Smooth muscle cell (in vitro differentiated cells): ENCODE measurements around the gene DST. TPM values are rescaled to one million over a fixed set of nuclear protein-coding genes. Genes with fewer than 3 reads are reported as not detected.

Source experiments
- DNase-seq: peaks from one replicate; lab custom pipeline; 2025; ENCODE audit not compliant: unreplicated experiment; lab: John Stamatoyannopoulos, UW
- H2AFZ ChIP-seq: fragments of 200-600 bp; sonication (generic); 2 replicates; pipeline ENCODE4 v1.6.0; 2016; ENCODE audit warnings: antibody characterized with exemption, low read depth, mild to moderate bottlenecking
- H3F3A ChIP-seq: fragments of 200-600 bp; sonication (generic); 2 replicates; pipeline ENCODE4 v1.6.0; 2017; ENCODE audit warnings: antibody characterized with exemption, low read depth
- H3K27ac ChIP-seq: fragments of 200-600 bp; sonication (generic); 2 replicates; pipeline ENCODE4 v1.5.1; 2016; ENCODE audit warnings: low read depth, mild to moderate bottlenecking
- H3K27me3 ChIP-seq: fragments of 200-600 bp; sonication (generic); 2 replicates; pipeline ENCODE4 v1.6.1; 2016; ENCODE audit warnings: low read depth, mild to moderate bottlenecking
- H3K36me3 ChIP-seq: fragments of 200-600 bp; sonication (generic); 2 replicates; pipeline ENCODE4 v1.5.1; 2016; ENCODE audit warnings: low read depth
- H3K4me1 ChIP-seq: fragments of 200-600 bp; sonication (generic); 2 replicates; pipeline ENCODE4 v1.5.1; 2016; ENCODE audit warnings: low read depth
- H3K4me2 ChIP-seq: fragments of 200-600 bp; sonication (generic); 2 replicates; pipeline ENCODE4 v1.6.0; 2016; ENCODE audit warnings: mild to moderate bottlenecking
- H3K4me3 ChIP-seq: fragments of 200-600 bp; sonication (generic); 2 replicates; pipeline ENCODE4 v1.5.1; 2016; ENCODE audit warnings: mild to moderate bottlenecking
- H3K79me2 ChIP-seq: fragments of 200-600 bp; sonication (generic); 2 replicates; pipeline ENCODE4 v1.6.0; 2016; ENCODE audit warnings: low read depth, mild to moderate bottlenecking
- H3K9ac ChIP-seq: fragments of 200-600 bp; sonication (generic); 2 replicates; pipeline ENCODE4 v1.6.0; 2016; ENCODE audit warnings: low read depth
- H3K9me3 ChIP-seq: fragments of 200-600 bp; sonication (generic); replicated peaks from 2 replicates; pipeline ENCODE4 v1.5.1; 2016; ENCODE audit warnings: low read depth
- H4K20me1 ChIP-seq: fragments of 200-600 bp; sonication (generic); 2 replicates; pipeline ENCODE4 v1.6.0; 2016; ENCODE audit warnings: low read depth
- CTCF ChIP-seq: fragments of 200-600 bp; sonication (generic); IDR thresholded peaks from 2 replicates; pipeline ENCODE4 v1.5.1; 2017; ENCODE audit warnings: borderline replicate concordance, mild to moderate bottlenecking, antibody characterized with exemption; ENCODE audit not compliant: insufficient read depth, poor library complexity, severe bottlenecking
- WGBS: methylation state at CpG from one replicate; pipeline ENCODE4 v1.1.7; 2016; ENCODE audit warnings: low lambda C conversion rate; 5-methylcytosine and 5-hydroxymethylcytosine counted together
- polyA plus RNA-seq: library from polyadenylated mRNA; unstranded; fragments of >200 nt; fragmentation: Nextera tagmentation; extraction: Ambion mirVana; gene quantifications from 2 replicates; pipeline ENCODE4 v1.2.1, GENCODE V29; 2016
- total RNA-seq: library from RNA; depleted of rRNA; stranded (reverse); fragments of >200 nt; gene quantifications from 2 replicates; pipeline ENCODE4 v1.2.3, GENCODE V29; 2014

DST gene
- total and polyA plus RNA-seq, 2 experiments from 2014 or later: 17.1 to 186 TPM

- Histone ChIP-seq H3K27me3 (no peaks in the 10 kb centered on the region), H3K27ac (no peak overlapping the region), H2AFZ (no peak overlapping the region), H3K9ac (no peak overlapping the region), H3K9me3 (no peaks in the 10 kb centered on the region), H3K4me1 (peaks cover 6% of the 10 kb centered on the region), H4K20me1 (no peaks in the 10 kb centered on the region), H3F3A (no peaks in the 10 kb centered on the region), H3K79me2 (peaks cover 5% of the 10 kb centered on the region), H3K4me3 (no peak overlapping the region), H3K36me3 (no peaks in the 10 kb centered on the region), H3K4me2 (no peak overlapping the region)
- 77% methylated on average over 5 of the region's 5 CpGs for WGBS
- no peak for TF ChIP-seq CTCF
- no peak for DNase-seq
Observed at GRCh38 chr6:56532766-56533551, 109.7 kb downstream of the DST start.

DNA sequence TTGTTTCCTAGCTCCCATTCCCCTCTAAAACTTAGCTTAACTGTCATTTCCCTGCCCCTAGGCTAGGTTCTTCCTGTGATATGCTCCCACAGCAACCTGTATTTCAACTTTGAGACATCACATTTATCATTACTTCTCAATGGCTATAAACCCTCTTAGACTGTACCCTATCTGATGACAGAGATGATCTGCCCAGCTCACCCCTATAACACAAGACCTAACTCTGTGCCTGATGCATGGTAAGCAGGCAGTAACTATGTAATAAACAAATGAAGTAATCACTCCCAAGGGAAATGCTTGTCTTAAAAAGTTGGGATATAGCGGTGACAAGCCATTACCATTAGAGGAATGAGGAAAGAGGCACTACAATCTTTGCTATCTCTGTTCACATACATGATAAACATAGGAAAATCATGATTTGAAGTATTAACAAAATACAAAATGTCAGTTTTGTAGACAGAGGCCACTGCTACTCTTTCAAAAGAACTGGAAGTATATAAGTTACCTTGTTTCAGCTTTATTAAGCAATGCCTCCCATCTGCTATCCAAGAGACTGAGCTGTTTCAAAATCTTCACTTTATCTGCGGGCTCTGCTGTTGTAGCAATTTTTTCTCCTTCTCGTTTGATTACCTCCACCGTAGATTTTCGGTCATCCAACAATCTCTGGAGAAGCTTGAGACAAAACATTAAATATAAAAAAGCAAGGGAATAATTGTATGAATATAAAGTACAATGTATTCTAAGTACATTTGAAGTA lies 110.7 kb downstream of the DST start:
- no peaks in the 10 kb centered on the region for H3F3A ChIP-seq
- H3K79me2 ChIP-seq: no peaks in the 10 kb centered on the region
- no peaks in the 10 kb centered on the region for H4K20me1 ChIP-seq
- H3K4me3 ChIP-seq: no peak overlapping the region
- no peak overlapping the region for H2AFZ ChIP-seq
- 95% methylated on average over 5 of the region's 5 CpGs for WGBS
- H3K27me3 ChIP-seq: no peaks in the 10 kb centered on the region
- H3K36me3 ChIP-seq: no peaks in the 10 kb centered on the region
- DNase-seq: no peak
- no peak for TF ChIP-seq CTCF
- no peak overlapping the region for H3K27ac ChIP-seq
- H3K9ac ChIP-seq: no peak overlapping the region
- H3K4me2 ChIP-seq: no peak overlapping the region
- H3K4me1 ChIP-seq: peaks cover 10% of the 10 kb centered on the region
- H3K9me3 ChIP-seq: no peaks in the 10 kb centered on the region

- H3K27ac ChIP-seq: peak overlapping the region; percentile 93
- H2AFZ ChIP-seq: no peak overlapping the region
- H3K36me3 ChIP-seq: no peaks in the 10 kb centered on the region
- no peaks in the 10 kb centered on the region for H3K79me2 ChIP-seq
- no peaks in the 10 kb centered on the region for H3K9me3 ChIP-seq
- no peak for TF ChIP-seq CTCF
- no peaks in the 10 kb centered on the region for H3K27me3 ChIP-seq
- H3K4me3 ChIP-seq: no peak overlapping the region
- H4K20me1 ChIP-seq: no peaks in the 10 kb centered on the region
- peaks cover 3% of the 10 kb centered on the region for H3F3A ChIP-seq
- H3K4me2 ChIP-seq: no peak overlapping the region
- no peak overlapping the region for H3K9ac ChIP-seq
- peaks cover 27% of the 10 kb centered on the region for H3K4me1 ChIP-seq
- 95% methylated on average over 4 of the region's 4 CpGs for WGBS
- no peak for DNase-seq
Observed at GRCh38 chr6:56529594-56530191, 113.0 kb downstream of the DST start.
